HEK293 (cell line): ENCODE measurements around the gene SLC39A5.
"Not testable (repeated sequence)": the region's sequence is repeated elsewhere in the genome, so short reads cannot be mapped to it uniquely, and the experiment has no call there.

Experiments used
- MEIS1 ChIP-seq: sonication (generic); formaldehyde crosslinking; IDR thresholded peaks from 2 replicates; pipeline ENCODE4 v1.8.1; 2022; ENCODE audit warnings: missing genetic modification reagents, mild to moderate bottlenecking, borderline replicate concordance
- TF ChIP-seq, protein P1 (sequence below): fragments of 450-650 bp; formaldehyde crosslinking; IDR thresholded peaks from 2 replicates; pipeline ENCODE4 v1.5.1; 2016; ENCODE audit warnings: missing biosample characterization, missing genetic modification characterization
- TF ChIP-seq, protein P2 (sequence below): fragments of 450-650 bp; formaldehyde crosslinking; IDR thresholded peaks from 2 replicates; pipeline ENCODE4 v1.5.1; 2016; ENCODE audit warnings: missing biosample characterization, missing genetic modification characterization

DNA sequence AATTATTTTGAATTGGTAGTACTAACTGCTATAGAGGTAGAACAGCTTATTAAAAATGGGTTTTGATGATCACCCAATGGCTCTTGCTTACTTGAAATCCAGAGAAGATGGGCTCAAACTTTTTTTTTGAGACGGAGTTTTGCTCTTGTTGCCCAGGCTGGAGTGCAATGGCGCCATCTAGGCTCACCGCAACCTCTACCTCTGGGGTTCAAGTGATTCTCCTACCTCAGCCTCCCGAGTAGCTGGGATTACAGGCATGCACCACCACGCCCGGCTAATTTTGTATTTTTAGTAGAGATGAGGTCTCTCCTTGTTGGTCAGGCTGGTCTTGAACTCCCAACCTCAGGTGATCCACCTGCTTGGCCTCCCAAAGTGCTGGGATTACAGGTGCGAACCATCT, 33.1 kb downstream of the SLC39A5 start:
- TF ChIP-seq, protein P1, sequence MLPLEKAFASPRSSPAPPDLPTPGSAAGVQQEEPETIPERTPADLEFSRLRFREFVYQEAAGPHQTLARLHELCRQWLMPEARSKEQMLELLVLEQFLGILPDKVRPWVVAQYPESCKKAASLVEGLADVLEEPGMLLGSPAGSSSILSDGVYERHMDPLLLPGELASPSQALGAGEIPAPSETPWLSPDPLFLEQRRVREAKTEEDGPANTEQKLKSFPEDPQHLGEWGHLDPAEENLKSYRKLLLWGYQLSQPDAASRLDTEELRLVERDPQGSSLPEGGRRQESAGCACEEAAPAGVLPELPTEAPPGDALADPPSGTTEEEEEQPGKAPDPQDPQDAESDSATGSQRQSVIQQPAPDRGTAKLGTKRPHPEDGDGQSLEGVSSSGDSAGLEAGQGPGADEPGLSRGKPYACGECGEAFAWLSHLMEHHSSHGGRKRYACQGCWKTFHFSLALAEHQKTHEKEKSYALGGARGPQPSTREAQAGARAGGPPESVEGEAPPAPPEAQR (tag by site-specific recombination): not testable (repeated sequence)
- TF ChIP-seq MEIS1 (CRISPR knock-in tag): not testable (repeated sequence)
- TF ChIP-seq, protein P2, sequence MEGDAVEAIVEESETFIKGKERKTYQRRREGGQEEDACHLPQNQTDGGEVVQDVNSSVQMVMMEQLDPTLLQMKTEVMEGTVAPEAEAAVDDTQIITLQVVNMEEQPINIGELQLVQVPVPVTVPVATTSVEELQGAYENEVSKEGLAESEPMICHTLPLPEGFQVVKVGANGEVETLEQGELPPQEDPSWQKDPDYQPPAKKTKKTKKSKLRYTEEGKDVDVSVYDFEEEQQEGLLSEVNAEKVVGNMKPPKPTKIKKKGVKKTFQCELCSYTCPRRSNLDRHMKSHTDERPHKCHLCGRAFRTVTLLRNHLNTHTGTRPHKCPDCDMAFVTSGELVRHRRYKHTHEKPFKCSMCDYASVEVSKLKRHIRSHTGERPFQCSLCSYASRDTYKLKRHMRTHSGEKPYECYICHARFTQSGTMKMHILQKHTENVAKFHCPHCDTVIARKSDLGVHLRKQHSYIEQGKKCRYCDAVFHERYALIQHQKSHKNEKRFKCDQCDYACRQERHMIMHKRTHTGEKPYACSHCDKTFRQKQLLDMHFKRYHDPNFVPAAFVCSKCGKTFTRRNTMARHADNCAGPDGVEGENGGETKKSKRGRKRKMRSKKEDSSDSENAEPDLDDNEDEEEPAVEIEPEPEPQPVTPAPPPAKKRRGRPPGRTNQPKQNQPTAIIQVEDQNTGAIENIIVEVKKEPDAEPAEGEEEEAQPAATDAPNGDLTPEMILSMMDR: 0 out of 2 replicates have a peak, but pooled peaks have one; percentile 38
